HPDE6-E6E7 (cell line): Measurements from ENCODE around the gene ROR2.

ENCODE experiments used
- DNase-seq: peaks from one replicate; pipeline ENCODE4 v3.0.0; 2011; ENCODE audit warnings: missing footprints; ENCODE audit errors: extremely low spot score

ROR2 gene

GRCh38 chr9:91718071-91718470 lies 232.0 kb downstream of the ROR2 start:
- no peak for DNase-seq

DNA sequence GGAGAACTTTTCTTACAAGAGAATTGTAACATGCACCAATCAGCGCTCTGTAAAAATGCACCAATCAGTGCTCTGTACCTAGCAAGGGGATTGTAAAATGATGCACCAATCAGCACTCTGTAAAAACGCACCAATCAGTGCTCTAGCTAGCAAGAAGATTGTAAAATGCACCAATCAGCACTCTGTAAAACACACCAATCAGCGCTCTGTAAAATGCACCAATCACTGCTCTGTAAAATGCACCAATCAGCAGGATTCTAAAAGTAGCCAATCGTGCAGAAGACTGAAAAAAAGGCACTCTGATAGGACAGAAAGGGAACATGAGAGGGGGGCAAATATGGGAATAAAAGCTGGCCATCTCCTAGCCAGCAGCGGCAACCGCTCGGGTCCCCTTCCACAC lies 233.2 kb downstream of the ROR2 start:
- DNase-seq: no peak

DNA sequence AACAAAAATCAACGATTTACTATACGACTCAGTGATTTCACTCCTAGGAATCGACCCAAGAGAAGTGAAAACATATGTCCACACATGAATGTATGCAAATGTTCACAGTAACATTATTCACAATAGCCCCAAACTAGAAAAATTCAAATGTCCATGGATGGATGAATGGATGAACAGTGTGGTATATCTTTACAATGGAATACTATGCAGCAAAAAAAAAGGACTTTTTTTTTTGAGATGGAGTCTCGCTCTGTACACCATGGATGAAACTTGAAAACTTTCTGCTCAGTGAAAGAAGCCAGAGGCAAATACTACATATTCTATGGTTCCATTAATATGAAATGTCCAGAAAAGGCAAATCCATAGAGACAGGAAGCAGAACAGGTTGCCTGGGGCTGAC lies 233.8 kb downstream of the ROR2 start:
- no peak for DNase-seq

GRCh38 chr9:91714874-91715615 lies 235.0 kb downstream of the ROR2 start:
- no peak for DNase-seq

GRCh38 chr9:91714020-91714806 lies 235.8 kb downstream of the ROR2 start:
- DNase-seq: no peak

DNA sequence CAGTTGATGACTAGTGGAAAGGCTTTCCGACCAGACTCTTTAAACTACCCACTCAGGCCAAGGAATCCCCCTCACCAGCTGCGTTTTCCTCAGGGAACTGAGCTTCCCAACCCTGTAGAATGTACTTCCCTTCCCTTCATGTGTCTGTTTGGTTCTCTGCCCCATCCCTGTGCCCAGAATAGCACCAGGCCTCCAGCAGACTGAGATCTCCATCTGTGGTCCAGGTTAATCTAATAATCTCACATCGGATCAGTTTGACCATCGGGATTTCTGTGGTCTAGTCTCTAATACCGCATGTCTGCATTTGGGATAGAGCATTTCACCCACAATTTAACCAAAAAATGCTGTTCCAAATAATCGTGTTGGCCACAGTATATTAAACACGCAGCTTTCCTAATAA lies 237.2 kb downstream of the ROR2 start:
- no peak for DNase-seq

DNA sequence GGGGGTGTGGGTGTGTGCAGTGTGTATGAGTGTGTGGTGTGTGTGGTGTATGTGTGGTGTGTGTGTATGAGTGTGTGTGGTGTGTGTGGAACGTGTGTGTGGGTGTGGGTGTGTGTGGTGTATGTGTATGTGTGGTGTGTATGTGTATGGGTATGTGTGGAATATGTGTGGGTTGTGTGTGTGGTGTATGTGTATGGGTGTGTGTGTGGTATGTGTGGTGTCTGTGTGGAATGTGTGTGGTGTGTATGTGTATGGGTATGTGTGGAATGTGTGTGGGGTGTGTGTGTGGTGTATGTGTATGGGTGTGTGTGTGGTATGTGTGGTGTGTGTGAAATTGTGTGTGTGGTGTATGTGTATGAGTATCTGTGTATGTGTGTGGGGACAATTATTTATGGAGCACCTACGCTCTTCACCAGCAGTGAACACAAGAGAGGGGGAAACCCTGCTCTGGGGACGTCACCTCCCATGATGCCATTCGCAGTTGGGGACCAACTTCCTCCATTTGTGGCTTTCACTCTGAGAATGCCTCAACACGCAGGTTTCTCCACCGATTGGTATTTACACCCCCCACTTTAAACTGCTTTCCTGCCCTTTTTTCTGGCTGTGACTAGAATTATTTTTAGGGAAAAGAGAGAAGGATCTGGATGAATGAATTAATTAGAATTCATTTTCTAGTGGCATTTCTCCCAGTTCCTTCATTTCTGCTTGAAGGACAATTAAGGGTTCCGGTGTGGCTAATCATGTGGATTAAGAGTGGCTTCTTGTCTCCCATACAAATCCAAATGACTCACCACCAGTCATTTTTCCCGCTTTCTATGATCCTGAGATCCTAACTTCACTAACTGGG lies 238.1 kb downstream of the ROR2 start:
- DNase-seq: no peak

- no peak for DNase-seq
Observed at GRCh38 chr9:91710158-91710557, 239.9 kb downstream of the ROR2 start.

- no peak for DNase-seq
Observed at GRCh38 chr9:91705386-91705785, 244.6 kb downstream of the ROR2 start.

- no peak for DNase-seq
Observed at GRCh38 chr9:91700475-91700874, 249.6 kb downstream of the ROR2 start.

- no peak for DNase-seq
Observed at GRCh38 chr9:91698266-91698665, 251.8 kb downstream of the ROR2 start.

- DNase-seq: no peak
Observed at GRCh38 chr9:91697201-91697600, 252.8 kb downstream of the ROR2 start.

GRCh38 chr9:91694081-91694870 lies 255.8 kb downstream of the ROR2 start:
- DNase-seq: no peak

GRCh38 chr9:91693226-91693625 lies 256.8 kb downstream of the ROR2 start:
- peak; percentile 76 for DNase-seq

DNA sequence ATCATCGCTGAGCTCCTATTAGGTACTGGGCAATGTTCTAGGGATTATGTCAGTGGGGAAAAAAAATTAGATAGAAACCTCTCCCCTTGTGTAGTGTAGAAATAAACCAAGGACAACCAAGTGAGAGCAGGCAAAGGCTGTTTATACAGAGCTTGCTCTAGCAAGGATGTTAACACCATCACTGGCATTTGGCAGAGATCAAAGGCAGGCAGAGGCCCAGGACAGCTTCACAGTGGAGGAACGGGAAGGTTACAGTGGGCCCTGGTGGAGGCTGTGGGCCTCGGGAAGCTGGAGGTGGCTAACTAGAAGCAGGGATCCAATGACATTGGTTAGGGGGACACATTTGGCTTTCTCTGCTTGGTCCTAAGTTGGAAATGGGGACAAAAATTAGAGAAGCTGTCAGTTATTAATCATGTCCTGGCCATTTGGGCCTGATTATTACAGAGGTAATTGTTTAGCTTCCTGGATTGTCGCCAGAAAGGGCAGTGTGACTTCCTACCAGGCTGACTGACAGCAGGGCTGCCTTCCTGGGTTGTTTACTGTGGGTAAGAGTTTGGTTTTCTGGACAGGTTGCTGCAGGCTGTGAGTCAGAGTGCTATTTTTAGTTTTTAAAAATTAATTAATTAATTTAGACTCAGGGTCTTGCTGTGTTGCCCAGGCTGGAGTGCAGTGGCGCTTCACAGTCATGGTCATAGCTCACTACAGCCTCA lies 259.3 kb downstream of the ROR2 start:
- no peak for DNase-seq

GRCh38 chr9:91689006-91689405 lies 261.0 kb downstream of the ROR2 start:
- DNase-seq: no peak

GRCh38 chr9:91683269-91683668 lies 266.8 kb downstream of the ROR2 start:
- DNase-seq: no peak

DNA sequence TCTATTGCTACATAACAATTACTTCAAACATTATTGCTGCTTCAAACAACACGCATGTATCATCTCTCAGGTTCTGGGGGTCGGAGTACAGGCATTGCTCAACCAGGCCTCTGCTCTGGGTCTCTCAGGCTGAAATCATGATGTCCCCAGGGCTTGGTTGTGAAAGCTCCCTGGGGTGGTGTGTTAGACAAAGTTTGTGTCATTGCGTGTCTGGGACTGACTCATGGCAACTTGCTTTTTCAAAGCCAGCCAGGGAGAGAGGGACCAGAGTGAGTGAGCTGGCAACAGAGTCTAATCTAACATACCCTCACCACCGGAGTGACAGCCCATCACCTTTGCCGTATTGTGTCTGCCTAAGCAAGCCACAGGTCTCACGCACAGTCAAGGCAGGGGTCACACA lies 267.2 kb downstream of the ROR2 start:
- no peak for DNase-seq

DNA sequence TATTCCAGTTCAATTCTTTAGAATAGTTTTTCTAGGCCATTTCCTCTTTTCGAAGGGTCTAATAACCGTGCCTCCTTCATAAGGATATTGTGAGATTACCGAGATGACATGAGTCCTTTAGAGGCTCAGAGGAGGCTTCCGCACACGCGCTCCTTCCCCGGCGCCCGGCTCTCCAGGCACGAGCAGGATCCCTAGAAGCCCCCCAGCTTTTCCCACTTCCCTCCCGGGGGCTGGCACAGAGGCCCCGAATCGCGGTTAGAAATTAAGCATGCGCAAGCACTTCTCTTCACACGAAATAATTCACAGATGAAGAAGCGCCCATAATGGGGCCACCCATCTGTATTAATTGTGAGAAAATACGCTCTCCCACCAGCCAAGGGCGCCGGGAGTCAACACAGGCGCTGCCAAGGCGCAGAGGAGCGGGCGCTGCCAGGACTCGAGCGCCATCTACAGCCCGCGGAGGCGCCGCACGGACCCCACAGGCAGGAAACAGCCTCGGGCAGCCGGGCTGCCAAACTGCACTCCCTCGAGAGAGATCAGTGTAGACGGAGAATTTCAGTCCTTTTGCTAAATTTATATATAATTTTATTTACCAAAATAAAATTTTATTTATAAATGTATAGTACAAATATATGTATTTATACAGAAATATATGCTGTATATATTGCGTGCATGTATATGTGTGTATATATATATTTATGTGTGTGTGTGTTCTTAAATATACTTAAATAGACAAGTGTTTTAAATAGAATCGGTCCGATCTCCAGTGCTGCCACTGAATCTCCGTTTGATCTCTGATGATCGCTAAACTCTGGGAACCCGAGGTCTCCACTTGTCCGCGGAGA lies 268.3 kb downstream of the ROR2 start:
- DNase-seq: no peak

DNA sequence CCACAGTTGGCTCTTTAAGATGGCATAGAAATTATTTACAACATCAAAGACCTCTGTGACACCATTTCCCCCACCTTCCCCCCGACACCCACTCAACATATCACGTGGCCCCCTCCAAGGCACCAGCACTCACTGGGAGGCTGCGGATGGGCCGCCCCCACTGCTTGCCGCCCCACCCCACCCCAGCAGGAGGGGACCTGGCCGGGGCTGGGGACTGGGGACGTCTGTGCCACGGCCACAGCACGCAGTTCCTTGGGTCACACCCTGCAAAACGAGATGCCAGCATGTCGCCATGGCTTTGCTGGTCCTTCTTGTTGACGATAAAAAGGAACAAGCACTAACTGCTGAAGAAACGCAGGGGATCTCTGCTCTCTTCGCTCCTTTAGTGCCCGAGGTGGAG lies 269.0 kb downstream of the ROR2 start:
- DNase-seq: no peak
